ENCODE measurements around the gene SLC7A9. TPM values are rescaled to one million over a fixed set of nuclear protein-coding genes. Genes with fewer than 3 reads are reported as not detected.

SLC7A9 gene
- total RNA-seq, 4 donors from 2014 or later = 1.1 TPM; not detected in 3

DNA sequence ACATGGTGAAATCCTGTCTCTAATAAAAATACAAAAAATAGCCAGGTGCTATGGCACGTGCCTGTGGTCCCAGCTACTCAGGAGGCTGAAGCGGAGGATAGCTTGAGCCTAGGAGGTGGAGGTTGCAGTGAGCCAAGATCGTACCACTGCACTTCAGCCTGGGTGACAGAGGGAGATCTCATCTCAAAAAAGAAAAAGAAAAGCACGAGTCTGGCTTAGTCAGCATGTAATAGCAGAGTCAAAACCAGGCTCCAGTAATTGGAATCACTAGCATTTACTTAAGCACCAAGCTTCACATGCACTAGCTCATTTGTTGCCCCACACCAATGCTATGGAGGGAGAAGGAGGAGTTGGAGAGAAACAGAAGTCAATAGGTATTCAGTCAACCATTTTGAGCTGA is 41.9 kb upstream of the SLC7A9 start:
- intact Hi-C loops (cut with DNase I; ENCODE audit: low total_unique reads) = no loop called here
- Histone ChIP-seq H3K36me3 (no peaks in the 10 kb centered on the region), H3K4me1 (no peaks in the 10 kb centered on the region), H3K27ac (no peak overlapping the region), H3K27me3 (no peaks in the 10 kb centered on the region), H3K9me3 (no peaks in the 10 kb centered on the region), H3K4me3 (no peak overlapping the region)
- no peak for TF ChIP-seq POLR2A (IDR thresholded peaks at IDR 0.05)
- no peak for DNase-seq

DNA sequence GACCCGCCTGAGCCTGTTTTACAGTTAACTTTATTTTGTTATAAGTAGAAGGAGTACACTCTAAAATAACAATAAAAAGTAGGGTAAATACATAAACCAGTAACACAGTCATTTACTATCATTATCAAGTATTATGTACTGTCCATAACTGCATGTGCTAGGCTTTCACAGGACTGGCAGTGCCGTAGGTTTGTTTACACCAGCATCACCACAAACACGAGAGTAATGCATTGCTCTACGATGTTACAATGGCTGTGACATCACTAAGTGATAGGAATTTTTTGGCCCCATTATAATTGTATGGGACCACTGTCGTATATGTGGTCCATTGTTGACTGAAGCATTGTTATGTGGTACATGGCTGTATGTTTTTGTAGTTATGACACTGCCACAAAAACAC is 41.3 kb upstream of the SLC7A9 start:
- Histone ChIP-seq H3K4me3 (no peak overlapping the region), H3K36me3 (no peaks in the 10 kb centered on the region), H3K27me3 (no peaks in the 10 kb centered on the region), H3K9me3 (peaks cover 0 to under 1% of the 10 kb centered on the region in 2 donors), H3K4me1 (no peaks in the 10 kb centered on the region), H3K27ac (no peak overlapping the region)
- no peak for DNase-seq
- intact Hi-C loops (cut with DNase I; ENCODE audit: low total_unique reads) = no loop called here
- TF ChIP-seq, protein P1, sequence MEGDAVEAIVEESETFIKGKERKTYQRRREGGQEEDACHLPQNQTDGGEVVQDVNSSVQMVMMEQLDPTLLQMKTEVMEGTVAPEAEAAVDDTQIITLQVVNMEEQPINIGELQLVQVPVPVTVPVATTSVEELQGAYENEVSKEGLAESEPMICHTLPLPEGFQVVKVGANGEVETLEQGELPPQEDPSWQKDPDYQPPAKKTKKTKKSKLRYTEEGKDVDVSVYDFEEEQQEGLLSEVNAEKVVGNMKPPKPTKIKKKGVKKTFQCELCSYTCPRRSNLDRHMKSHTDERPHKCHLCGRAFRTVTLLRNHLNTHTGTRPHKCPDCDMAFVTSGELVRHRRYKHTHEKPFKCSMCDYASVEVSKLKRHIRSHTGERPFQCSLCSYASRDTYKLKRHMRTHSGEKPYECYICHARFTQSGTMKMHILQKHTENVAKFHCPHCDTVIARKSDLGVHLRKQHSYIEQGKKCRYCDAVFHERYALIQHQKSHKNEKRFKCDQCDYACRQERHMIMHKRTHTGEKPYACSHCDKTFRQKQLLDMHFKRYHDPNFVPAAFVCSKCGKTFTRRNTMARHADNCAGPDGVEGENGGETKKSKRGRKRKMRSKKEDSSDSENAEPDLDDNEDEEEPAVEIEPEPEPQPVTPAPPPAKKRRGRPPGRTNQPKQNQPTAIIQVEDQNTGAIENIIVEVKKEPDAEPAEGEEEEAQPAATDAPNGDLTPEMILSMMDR (IDR thresholded peaks at IDR 0.05) = no peak
- no peak for TF ChIP-seq POLR2A (IDR thresholded peaks at IDR 0.05)

DNA sequence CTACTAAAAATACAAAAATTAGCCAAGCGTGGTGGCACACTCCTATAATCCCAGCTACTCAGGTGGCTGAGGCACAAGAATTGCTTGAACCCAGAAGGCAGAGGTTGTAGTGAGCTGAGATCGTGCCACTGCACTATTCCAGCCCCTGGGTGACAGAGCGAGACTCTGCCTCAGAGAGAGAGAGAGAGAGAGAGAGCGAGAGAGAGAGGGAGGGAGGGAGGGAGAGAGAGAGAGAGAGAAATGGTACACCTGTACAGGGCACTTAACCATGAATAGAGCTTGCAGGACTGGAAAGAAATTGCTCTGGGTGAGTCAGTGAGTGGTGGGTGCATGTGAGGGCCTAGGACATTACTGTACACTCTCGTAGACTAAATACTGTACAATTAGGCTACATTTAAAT is 40.5 kb upstream of the SLC7A9 start:
- DNase-seq = no peak
- TF ChIP-seq POLR2A (IDR thresholded peaks at IDR 0.05) = no peak
- TF ChIP-seq, protein P1 (IDR thresholded peaks at IDR 0.05) = no peak
- H3K9me3 ChIP-seq = peaks cover 0 to 9% of the 10 kb centered on the region in 2 donors
- no peaks in the 10 kb centered on the region for H3K4me1 ChIP-seq
- intact Hi-C loops (cut with DNase I; ENCODE audit: low total_unique reads) = no loop called here
- no peaks in the 10 kb centered on the region for H3K36me3 ChIP-seq
- H3K4me3 ChIP-seq = no peak overlapping the region
- H3K27ac ChIP-seq = no peak overlapping the region
- no peaks in the 10 kb centered on the region for H3K27me3 ChIP-seq

DNA sequence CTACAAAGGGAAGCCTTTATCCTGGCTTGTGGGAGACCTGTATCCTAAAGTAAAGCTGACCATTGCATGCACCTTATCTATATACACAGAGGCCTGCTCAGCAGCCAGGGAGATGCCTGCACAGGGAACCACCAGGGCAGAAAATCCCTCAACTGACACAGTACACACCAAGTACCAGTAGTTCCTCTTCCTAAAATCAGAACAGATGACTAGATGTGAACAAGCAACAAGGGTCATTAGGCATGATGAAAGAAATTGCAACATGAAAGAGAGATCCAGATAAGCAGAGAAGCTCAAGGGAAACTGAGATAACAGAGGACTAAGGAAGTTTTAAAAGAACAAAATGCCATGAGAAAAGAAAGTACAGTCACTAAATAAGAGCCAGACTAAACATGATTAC is 39.7 kb upstream of the SLC7A9 start:
- H3K27me3 ChIP-seq = no peaks in the 10 kb centered on the region
- H3K4me1 ChIP-seq = no peaks in the 10 kb centered on the region
- TF ChIP-seq POLR2A (IDR thresholded peaks at IDR 0.05) = no peak
- TF ChIP-seq, protein P1 (IDR thresholded peaks at IDR 0.05) = no peak
- no peak overlapping the region for H3K27ac ChIP-seq
- DNase-seq = no peak
- no peak overlapping the region for H3K4me3 ChIP-seq
- H3K36me3 ChIP-seq = no peaks in the 10 kb centered on the region
- intact Hi-C loops (cut with DNase I; ENCODE audit: low total_unique reads) = no loop called here
- peaks cover 0 to 9% of the 10 kb centered on the region in 2 donors for H3K9me3 ChIP-seq

DNA sequence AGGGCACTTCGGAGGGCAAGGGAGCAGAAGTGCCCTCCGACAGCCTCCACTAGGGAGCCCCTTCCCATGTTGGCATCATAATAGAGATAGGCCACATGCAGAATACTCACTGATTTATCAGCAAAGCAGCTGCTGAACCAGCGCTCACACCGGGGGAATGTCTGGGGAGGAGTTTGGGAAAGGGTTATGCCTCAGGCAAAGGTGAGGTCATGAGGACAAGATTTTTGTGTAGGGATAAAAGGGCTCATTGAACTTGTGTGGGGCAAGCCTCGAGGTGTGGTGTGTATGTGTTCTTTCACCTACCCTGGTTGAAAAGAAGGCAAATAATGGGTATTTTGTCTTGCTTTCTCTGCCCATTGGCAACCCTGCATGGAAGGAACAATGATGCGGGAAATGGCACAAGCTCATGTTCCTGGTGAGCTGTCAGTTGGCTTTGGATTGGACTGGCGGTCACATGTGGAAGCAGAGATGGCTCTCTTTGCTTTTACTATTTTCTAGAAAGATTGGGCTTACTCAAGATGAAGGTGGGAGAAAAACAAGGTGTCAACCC is 39.1 kb upstream of the SLC7A9 start:
- Histone ChIP-seq H3K9me3 (peaks cover 0 to 9% of the 10 kb centered on the region in 2 donors), H3K27me3 (no peaks in the 10 kb centered on the region), H3K4me1 (no peaks in the 10 kb centered on the region), H3K36me3 (no peaks in the 10 kb centered on the region), H3K4me3 (no peak overlapping the region), H3K27ac (no peak overlapping the region)
- TF ChIP-seq, protein P1 (IDR thresholded peaks at IDR 0.05) = no peak
- no peak for TF ChIP-seq POLR2A (IDR thresholded peaks at IDR 0.05)
- intact Hi-C loops (cut with DNase I; ENCODE audit: low total_unique reads) = no loop called here
- no peak for DNase-seq

DNA sequence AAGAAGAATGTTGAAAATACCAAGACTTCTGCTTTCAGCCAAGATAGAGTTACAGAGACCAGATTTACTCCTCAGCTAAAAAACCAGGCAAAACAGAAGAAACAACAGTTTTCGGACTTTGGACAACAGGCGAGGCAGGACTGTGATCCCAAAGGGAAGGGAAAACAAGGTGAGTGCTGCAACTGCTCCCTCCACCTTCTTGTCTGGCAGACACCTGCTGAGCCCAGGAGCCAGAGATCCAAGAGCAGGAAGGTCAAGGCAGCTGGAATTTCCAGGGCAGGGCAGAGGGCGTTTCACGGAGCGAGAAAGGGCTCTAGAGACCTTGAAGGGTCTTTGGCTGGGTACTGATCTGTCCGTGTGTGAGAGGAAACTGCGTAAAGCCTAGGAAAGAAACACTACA is 32.9 kb upstream of the SLC7A9 start:
- no peak overlapping the region for H3K27ac ChIP-seq
- no peak for DNase-seq
- H3K9me3 ChIP-seq = peaks cover 0 to 9% of the 10 kb centered on the region in 2 donors
- intact Hi-C loops (cut with DNase I; ENCODE audit: low total_unique reads) = no loop called here
- no peaks in the 10 kb centered on the region for H3K4me1 ChIP-seq
- H3K4me3 ChIP-seq = no peak overlapping the region
- no peaks in the 10 kb centered on the region for H3K36me3 ChIP-seq
- TF ChIP-seq POLR2A (IDR thresholded peaks at IDR 0.05) = no peak
- no peaks in the 10 kb centered on the region for H3K27me3 ChIP-seq
